GM23248 (cell line): ENCODE results near the gene IL6R.

ENCODE experiments used
- EZH2 ChIP-seq: fragments of 200-600 bp; sonication (generic); IDR thresholded peaks from 2 replicates; pipeline ENCODE4 v1.6.1; 2018; ENCODE audit warnings: antibody characterized with exemption, mild to moderate bottlenecking; ENCODE audit not compliant: insufficient read depth, poor library complexity, severe bottlenecking
- EZH2phosphoT487 ChIP-seq: fragments of 200-600 bp; sonication (generic); IDR thresholded peaks from 2 replicates; pipeline ENCODE4 v1.6.1; 2018; ENCODE audit warnings: antibody characterized with exemption, moderate library complexity, mild to moderate bottlenecking, low read depth; ENCODE audit not compliant: insufficient read depth

- no peak for TF ChIP-seq EZH2
- no peak for TF ChIP-seq EZH2phosphoT487
Observed at GRCh38 chr1:154398678-154399077, 6.5 kb upstream of the IL6R start.
